ENCODE measurements around the gene UMODL1.

Gene UMODL1

GRCh38 chr21:42040411-42041180 is 30.5 kb upstream of the UMODL1 start:
- ATAC-seq = peak; percentile 95

GRCh38 chr21:42041246-42041645 is 29.9 kb upstream of the UMODL1 start:
- no peak for ATAC-seq
- no peak for TF ChIP-seq PPARA (CRISPR knock-in tag; IDR thresholded peaks at IDR 0.05; ENCODE audit: borderline replicate concordance)
- TF ChIP-seq RARB (CRISPR knock-in tag; IDR thresholded peaks at IDR 0.05) = no peak
- TF ChIP-seq OSR1 (CRISPR knock-in tag; IDR thresholded peaks at IDR 0.05) = no peak
- no peak for TF ChIP-seq TOX (CRISPR knock-in tag; IDR thresholded peaks at IDR 0.05; ENCODE audit: borderline replicate concordance)
- no peak for TF ChIP-seq POU6F1 (CRISPR knock-in tag; IDR thresholded peaks at IDR 0.05; ENCODE audit: borderline replicate concordance, low read depth)
- TF ChIP-seq GLIS3 (CRISPR knock-in tag; IDR thresholded peaks at IDR 0.05) = no peak
- TF ChIP-seq TCF4 (CRISPR knock-in tag; IDR thresholded peaks at IDR 0.05; ENCODE audit: borderline replicate concordance) = no peak
- TF ChIP-seq ZFP3 (CRISPR knock-in tag; IDR thresholded peaks at IDR 0.05) = no peak
- no peak for TF ChIP-seq BACH2 (CRISPR knock-in tag; IDR thresholded peaks at IDR 0.05; ENCODE audit: borderline replicate concordance)
- no peak for TF ChIP-seq PATZ1 (CRISPR knock-in tag; IDR thresholded peaks at IDR 0.05; ENCODE audit: borderline replicate concordance)
- TF ChIP-seq ZNF565 (CRISPR knock-in tag; conservative IDR thresholded peaks at IDR 0.05; ENCODE audit: low read depth) = no peak
- no peak for TF ChIP-seq SNAI2 (CRISPR knock-in tag; IDR thresholded peaks at IDR 0.05)
- TF ChIP-seq ISL1 (CRISPR knock-in tag; IDR thresholded peaks at IDR 0.05) = no peak
- TF ChIP-seq ARNTL (CRISPR knock-in tag; IDR thresholded peaks at IDR 0.05; ENCODE audit: borderline replicate concordance, low read depth) = no peak
- no peak for TF ChIP-seq ZFP30 (CRISPR knock-in tag; IDR thresholded peaks at IDR 0.05)
- TF ChIP-seq ZC3H10 (CRISPR knock-in tag; IDR thresholded peaks at IDR 0.05) = no peak
- TF ChIP-seq TSHZ2 (CRISPR knock-in tag; IDR thresholded peaks at IDR 0.05) = no peak
- TF ChIP-seq ZNF70 (CRISPR knock-in tag; IDR thresholded peaks at IDR 0.05) = no peak
- TF ChIP-seq CSDC2 (CRISPR knock-in tag; IDR thresholded peaks at IDR 0.05) = no peak

More at GRCh38 chr21:42040411-42041180, 30.5 kb upstream of the UMODL1 start:
- TF ChIP-seq PPARA (CRISPR knock-in tag; IDR thresholded peaks at IDR 0.05; ENCODE audit: borderline replicate concordance) (no peak), ISL1 (CRISPR knock-in tag; IDR thresholded peaks at IDR 0.05) (no peak), SNAI2 (CRISPR knock-in tag; IDR thresholded peaks at IDR 0.05) (no peak), ESRRG (CRISPR knock-in tag; IDR thresholded peaks at IDR 0.05) (no peak), ZFP30 (CRISPR knock-in tag; IDR thresholded peaks at IDR 0.05) (no peak), OSR1 (CRISPR knock-in tag; IDR thresholded peaks at IDR 0.05) (no peak), BACH2 (CRISPR knock-in tag; IDR thresholded peaks at IDR 0.05; ENCODE audit: borderline replicate concordance) (no peak), ZNF70 (CRISPR knock-in tag; IDR thresholded peaks at IDR 0.05) (no peak), ZNF565 (CRISPR knock-in tag; conservative IDR thresholded peaks at IDR 0.05; ENCODE audit: low read depth) (no peak), RARB (CRISPR knock-in tag; IDR thresholded peaks at IDR 0.05) (no peak), POU6F1 (CRISPR knock-in tag; IDR thresholded peaks at IDR 0.05; ENCODE audit: borderline replicate concordance, low read depth) (no peak), GLIS3 (CRISPR knock-in tag; IDR thresholded peaks at IDR 0.05) (no peak), TCF4 (CRISPR knock-in tag; IDR thresholded peaks at IDR 0.05; ENCODE audit: borderline replicate concordance) (no peak), CREB5 (CRISPR knock-in tag; IDR thresholded peaks at IDR 0.05; ENCODE audit: low read depth) (no peak)
